Ureter (tissue), 1 donor: ENCODE data around the gene LGI1. TPM values are rescaled to one million over a fixed set of nuclear protein-coding genes. Genes with fewer than 3 reads are reported as not detected.

Experiments
- total RNA-seq: library from RNA; stranded (reverse); gene quantifications from one replicate; pipeline ENCODE4 v1.2.4, GENCODE V29; 2023
- donor health status: DM: yes; HTN: yes; CAD: no.

The LGI1 gene
- total RNA-seq, 1 donor from 2014 or later: 1.1 TPM

Other genes with a start within 250 kb of the LGI1 start
- gene FFAR4, start 191.3 kb upstream of the LGI1 start, total RNA-seq: 0.13 TPM
- 3.3 TPM for gene RBP4, start 156.7 kb upstream of the LGI1 start, total RNA-seq
- not detected for gene PDE6C, start 145.4 kb upstream of the LGI1 start, total RNA-seq
- 29.1 TPM for gene FRA10AC1, start 55.3 kb upstream of the LGI1 start, total RNA-seq
- 4.8 TPM for gene SLC35G1, start 136.0 kb downstream of the LGI1 start, total RNA-seq
- gene PLCE1, start 236.0 kb downstream of the LGI1 start, total RNA-seq: 59.2 TPM